HCT116 (cell line): ENCODE results near the gene LRBA. TPM values are rescaled to one million over a fixed set of nuclear protein-coding genes. Genes with fewer than 3 reads are reported as not detected.

ENCODE experiments used
- ATAC-seq: fragments of 200-7000 bp; cut with Tn5 transposase; 2 replicates; pipeline ENCODE4 v1.9.1; 2020; ENCODE audit warnings: mild to moderate bottlenecking, moderate library complexity
- BruUV-seq: library from RNA; stranded (reverse); fragments of 400-500 nt; replicated peaks from 2 replicates; lab custom pipeline; 2021; lab: Mats Ljungman, UMichigan
- CTCF ChIA-PET: fragments of 300-600 bp; sonication (Branson Sonifier 250); formaldehyde crosslinking; loops from one replicate; lab custom pipeline; 2021; ENCODE audit warnings: antibody characterized with exemption; lab: Charles Lee
- POLR2A ChIA-PET: fragments of 300-600, 350-600 bp; sonication (Branson Sonifier 250); formaldehyde crosslinking; loops from one replicate; lab custom pipeline; 2021; ENCODE audit warnings: antibody characterized with exemption; lab: Charles Lee
- RAD21 ChIA-PET, 2 experiments: fragments of 300-600 bp; sonication (Branson Sonifier 250); formaldehyde crosslinking; loops; one replicate each; lab custom pipeline; 2023; ENCODE audit warnings: low total read pairs in 2 of 2; ENCODE audit not compliant: uncharacterized antibody in 2 of 2, unreplicated experiment in 2 of 2, low non-redundant PET in 1 of 2; lab: Charles Lee
- DNase-seq: peaks from one replicate; pipeline ENCODE4 v3.0.0-alpha.2; 2010; ENCODE audit warnings: low read depth, low spot score
- H2AFZ ChIP-seq: fragments of 200-600 bp; shearing (Covaris generic), sonication (generic); 2 replicates; pipeline ENCODE4 v1.6.1; 2017; ENCODE audit warnings: low read depth, mixed run types, mixed read lengths, antibody characterized with exemption, low read length; ENCODE audit not compliant: poor library complexity, severe bottlenecking
- H3K27ac ChIP-seq: 2 replicates; pipeline ENCODE4 v1.5.1; 2012; ENCODE audit warnings: low read depth, low read length
- H3K27me3 ChIP-seq: fragments of 200-600 bp; sonication (generic); 2 replicates; pipeline ENCODE4 v1.6.1; 2016; ENCODE audit warnings: mixed run types, low read length, mixed read lengths; ENCODE audit not compliant: insufficient read depth
- H3K36me3 ChIP-seq, 2 experiments: fragments of 200-500 bp in 1 of 2; fragments of 200-600 bp in 1 of 2; sonication (Bioruptor generic) in 1 of 2; sonication (generic) in 1 of 2; 2 replicates each; pipeline versions ENCODE4 v1.5.1 to v1.6.1; 2014 to 2016; ENCODE audit warnings: low read length in 2 of 2, inconsistent platforms in 1 of 2, mixed read lengths in 1 of 2, mixed run types in 1 of 2; ENCODE audit not compliant: insufficient read depth in 2 of 2, control insufficient read depth in 1 of 2
- H3K4me1 ChIP-seq, 2 experiments: fragments of 200-600 bp in 1 of 2; sonication (generic) in 1 of 2; 2 replicates each; pipeline versions ENCODE4 v1.5.1 to v1.6.1; 2012 to 2017; ENCODE audit warnings: low read length in 2 of 2, inconsistent platforms in 1 of 2, mild to moderate bottlenecking in 1 of 2, mixed read lengths in 1 of 2, mixed run types in 1 of 2, moderate library complexity in 1 of 2; ENCODE audit not compliant: insufficient read depth in 2 of 2, control insufficient read depth in 1 of 2
- H3K4me2 ChIP-seq: fragments of 200-600 bp; sonication (generic); 2 replicates; pipeline ENCODE4 v1.6.1; 2017; ENCODE audit warnings: mixed run types, low read length, mixed read lengths
- H3K4me3 ChIP-seq, 2 experiments: fragments of 200-600 bp in 1 of 2; sonication (generic) in 1 of 2; replicated peaks in 1 of 2; 2 replicates each; pipeline ENCODE4 v1.5.1; 2011 to 2016; ENCODE audit warnings: low read length in 2 of 2, control low read depth in 1 of 2, low read depth in 1 of 2, mild to moderate bottlenecking in 1 of 2, mixed read lengths in 1 of 2, mixed run types in 1 of 2
- H3K79me2 ChIP-seq: fragments of 200-600 bp; sonication (generic); 2 replicates; pipeline ENCODE4 v1.6.1; 2017; ENCODE audit warnings: mild to moderate bottlenecking, mixed run types, low read length, moderate library complexity, mixed read lengths; ENCODE audit not compliant: insufficient read depth
- H3K9ac ChIP-seq: fragments of 200-600 bp; sonication (generic); 2 replicates; pipeline ENCODE4 v1.6.1; 2016; ENCODE audit warnings: low read length, mixed read lengths
- H3K9me2 ChIP-seq: fragments of 200-600 bp; sonication (generic), shearing (Covaris generic); 2 replicates; pipeline ENCODE4 v1.6.1; 2017; ENCODE audit warnings: mixed run types, mild to moderate bottlenecking, moderate library complexity; ENCODE audit not compliant: insufficient read depth
- H3K9me3 ChIP-seq, 2 experiments: fragments of 200-500 bp in 1 of 2; fragments of 200-600 bp in 1 of 2; sonication (Bioruptor generic) in 1 of 2; sonication (generic) in 1 of 2; 2 replicates each; pipeline ENCODE4 v1.6.1; 2014 to 2017; ENCODE audit warnings: low read length in 2 of 2, mixed read lengths in 2 of 2, inconsistent platforms in 1 of 2, low read depth in 1 of 2, mild to moderate bottlenecking in 1 of 2, mixed run types in 1 of 2, moderate library complexity in 1 of 2; ENCODE audit not compliant: control insufficient read depth in 1 of 2, insufficient read depth in 1 of 2
- H4K20me1 ChIP-seq: fragments of 200-600 bp; sonication (generic), shearing (Covaris generic); 2 replicates; pipeline ENCODE4 v1.6.1; 2017; ENCODE audit warnings: mixed run types, mild to moderate bottlenecking, moderate library complexity; ENCODE audit not compliant: insufficient read depth
- CBX3 ChIP-seq: IDR thresholded peaks from 2 replicates; pipeline ENCODE4 v1.6.1; 2012; ENCODE audit warnings: low read depth
- CEBPB ChIP-seq: IDR thresholded peaks from 2 replicates; pipeline ENCODE4 v1.6.1; 2012; ENCODE audit warnings: low read depth
- ELF1 ChIP-seq: IDR thresholded peaks from 2 replicates; pipeline ENCODE4 v1.6.1; 2012; ENCODE audit warnings: low read depth, borderline replicate concordance
- EZH2 ChIP-seq: fragments of 200-600 bp; sonication (generic); IDR thresholded peaks from 2 replicates; pipeline ENCODE4 v1.6.1; 2017; ENCODE audit warnings: antibody characterized with exemption, mixed run types
- EZH2phosphoT487 ChIP-seq: fragments of 200-600 bp; IDR thresholded peaks from 2 replicates; pipeline ENCODE4 v1.6.1; 2018; ENCODE audit warnings: antibody characterized with exemption, borderline replicate concordance
- FOSL1 ChIP-seq: IDR thresholded peaks from 2 replicates; pipeline ENCODE4 v1.6.1; 2012; ENCODE audit warnings: low read depth
- JUND ChIP-seq: IDR thresholded peaks from 2 replicates; pipeline ENCODE4 v1.6.1; 2012
- POLR2AphosphoS5 ChIP-seq: IDR thresholded peaks from 2 replicates; pipeline ENCODE4 v1.6.1; 2011; ENCODE audit warnings: mild to moderate bottlenecking, low read depth, low read length, moderate library complexity
- SP1 ChIP-seq: IDR thresholded peaks from 2 replicates; pipeline ENCODE4 v1.6.1; 2012; ENCODE audit warnings: low read depth
- SRF ChIP-seq: IDR thresholded peaks from 2 replicates; pipeline ENCODE4 v1.6.1; 2012; ENCODE audit warnings: low read depth
- TCF7L2 ChIP-seq: IDR thresholded peaks from 2 replicates; pipeline ENCODE4 v1.7.0; 2011; ENCODE audit warnings: borderline replicate concordance, inconsistent platforms; ENCODE audit not compliant: insufficient read depth, insufficient read length; ENCODE audit errors: extremely low read depth
- YY1 ChIP-seq: IDR thresholded peaks from 2 replicates; pipeline ENCODE4 v1.6.1; 2011; ENCODE audit warnings: low read length, low read depth, moderate library complexity, mild to moderate bottlenecking; ENCODE audit not compliant: insufficient replicate concordance; ENCODE audit errors: extremely low read depth
- ZFX ChIP-seq: fragments of 450-650 bp; IDR thresholded peaks from 2 replicates; pipeline ENCODE4 v1.6.1; 2017
- ZNF274 ChIP-seq: fragments of 200-500 bp; sonication (Bioruptor generic); IDR thresholded peaks from 2 replicates; pipeline ENCODE4 v1.6.1; 2014; ENCODE audit warnings: mild to moderate bottlenecking, low read depth, low read length, inconsistent platforms
- intact Hi-C: fragments of 100-400 bp; cut with micrococcal nuclease; formaldehyde crosslinking; loops from 2 replicates; pipeline ENCODE4 v1.10.0; 2022
- total RNA-seq: library from RNA; stranded (reverse); gene quantifications from one replicate; pipeline ENCODE4 v1.2.1, GENCODE V29; 2021; ENCODE audit not compliant: unreplicated experiment
- TF ChIP-seq, protein P1 (sequence below): IDR thresholded peaks from 2 replicates; pipeline ENCODE4 v1.6.1; 2012
- TF ChIP-seq, protein P2 (sequence below): IDR thresholded peaks from 2 replicates; pipeline ENCODE4 v1.6.1; 2012; ENCODE audit warnings: low read depth
- TF ChIP-seq, protein P3 (sequence below): IDR thresholded peaks from 2 replicates; pipeline ENCODE4 v1.6.1; 2011; ENCODE audit warnings: mild to moderate bottlenecking, low read length, moderate library complexity; ENCODE audit not compliant: insufficient replicate concordance; ENCODE audit errors: extremely low read depth

Gene LRBA
- total RNA-seq, 1 experiment from 2014 or later, result 79.8 TPM

DNA sequence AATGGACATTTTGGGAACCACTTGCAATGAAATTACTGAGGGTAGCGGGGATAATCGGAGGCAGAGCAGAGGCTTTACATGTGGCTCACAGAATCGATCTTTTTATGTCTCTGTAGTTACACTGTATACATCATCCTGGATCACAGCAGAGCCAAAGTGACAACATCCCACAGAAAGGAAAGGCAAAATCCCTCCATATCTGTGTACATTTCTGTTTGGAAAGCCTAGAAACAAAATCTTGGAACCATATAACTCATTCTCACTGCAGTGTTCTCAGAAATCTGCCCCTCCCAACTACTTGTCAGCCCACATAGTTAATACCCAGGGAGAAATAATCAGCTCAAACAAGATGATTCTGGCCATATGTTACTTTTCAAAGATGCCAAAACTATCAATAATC, 725.2 kb downstream of the LRBA start:
- no TSS peak for BruUV-seq
- ATAC-seq, result no peak
- H3K79me2 ChIP-seq, result no peaks in the 10 kb centered on the region

DNA sequence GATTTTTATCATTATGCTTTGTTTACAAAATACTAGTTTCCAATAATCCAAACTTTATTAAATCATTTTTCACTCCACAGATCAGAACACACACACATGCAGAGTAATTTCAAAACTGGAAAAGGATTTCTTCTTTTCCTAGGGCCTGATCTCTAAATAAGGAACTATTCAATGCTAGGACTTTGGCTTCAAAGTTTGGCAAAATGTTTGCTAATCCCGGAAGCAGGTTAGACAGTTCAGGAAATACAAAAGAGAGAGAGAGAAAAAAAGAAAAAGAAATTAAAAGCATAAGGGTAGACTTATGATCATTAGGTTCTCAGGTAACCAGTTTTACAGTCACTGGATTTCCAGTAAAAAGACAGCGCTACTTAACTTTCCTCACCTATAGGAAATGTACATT, 725.9 kb downstream of the LRBA start:
- DNase-seq (no peak), ATAC-seq (no peak)
- H3K36me3 ChIP-seq, result no peaks in the 10 kb centered on the region
- H3K4me1 ChIP-seq, result no peaks in the 10 kb centered on the region
- BruUV-seq, result no TSS peak
- no peaks in the 10 kb centered on the region for H3K79me2 ChIP-seq
- ChIA-PET POLR2A (no interaction called here), CTCF (no interaction called here), RAD21 (no interaction called here)
- H4K20me1 ChIP-seq, result no peaks in the 10 kb centered on the region
- H3K27ac ChIP-seq, result no peak overlapping the region
- no peak overlapping the region for H2AFZ ChIP-seq
- H3K4me3 ChIP-seq, result no peak overlapping the region
- H3K27me3 ChIP-seq, result no peaks in the 10 kb centered on the region
- no peaks in the 10 kb centered on the region for H3K9me2 ChIP-seq
- H3K9me3 ChIP-seq, result no peaks in the 10 kb centered on the region
- intact Hi-C loops, result no loop called here
- H3K9ac ChIP-seq, result no peak overlapping the region
- no peak overlapping the region for H3K4me2 ChIP-seq
- TF ChIP-seq POLR2AphosphoS5, result no peak
- TF ChIP-seq ELF1, result no peak
- TF ChIP-seq YY1, result no peak
- no peak for TF ChIP-seq FOSL1
- TF ChIP-seq, protein P1, sequence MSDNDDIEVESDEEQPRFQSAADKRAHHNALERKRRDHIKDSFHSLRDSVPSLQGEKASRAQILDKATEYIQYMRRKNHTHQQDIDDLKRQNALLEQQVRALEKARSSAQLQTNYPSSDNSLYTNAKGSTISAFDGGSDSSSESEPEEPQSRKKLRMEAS, result no peak
- no peak for TF ChIP-seq CEBPB
- TF ChIP-seq EZH2phosphoT487, result no peak
- TF ChIP-seq, protein P2, sequence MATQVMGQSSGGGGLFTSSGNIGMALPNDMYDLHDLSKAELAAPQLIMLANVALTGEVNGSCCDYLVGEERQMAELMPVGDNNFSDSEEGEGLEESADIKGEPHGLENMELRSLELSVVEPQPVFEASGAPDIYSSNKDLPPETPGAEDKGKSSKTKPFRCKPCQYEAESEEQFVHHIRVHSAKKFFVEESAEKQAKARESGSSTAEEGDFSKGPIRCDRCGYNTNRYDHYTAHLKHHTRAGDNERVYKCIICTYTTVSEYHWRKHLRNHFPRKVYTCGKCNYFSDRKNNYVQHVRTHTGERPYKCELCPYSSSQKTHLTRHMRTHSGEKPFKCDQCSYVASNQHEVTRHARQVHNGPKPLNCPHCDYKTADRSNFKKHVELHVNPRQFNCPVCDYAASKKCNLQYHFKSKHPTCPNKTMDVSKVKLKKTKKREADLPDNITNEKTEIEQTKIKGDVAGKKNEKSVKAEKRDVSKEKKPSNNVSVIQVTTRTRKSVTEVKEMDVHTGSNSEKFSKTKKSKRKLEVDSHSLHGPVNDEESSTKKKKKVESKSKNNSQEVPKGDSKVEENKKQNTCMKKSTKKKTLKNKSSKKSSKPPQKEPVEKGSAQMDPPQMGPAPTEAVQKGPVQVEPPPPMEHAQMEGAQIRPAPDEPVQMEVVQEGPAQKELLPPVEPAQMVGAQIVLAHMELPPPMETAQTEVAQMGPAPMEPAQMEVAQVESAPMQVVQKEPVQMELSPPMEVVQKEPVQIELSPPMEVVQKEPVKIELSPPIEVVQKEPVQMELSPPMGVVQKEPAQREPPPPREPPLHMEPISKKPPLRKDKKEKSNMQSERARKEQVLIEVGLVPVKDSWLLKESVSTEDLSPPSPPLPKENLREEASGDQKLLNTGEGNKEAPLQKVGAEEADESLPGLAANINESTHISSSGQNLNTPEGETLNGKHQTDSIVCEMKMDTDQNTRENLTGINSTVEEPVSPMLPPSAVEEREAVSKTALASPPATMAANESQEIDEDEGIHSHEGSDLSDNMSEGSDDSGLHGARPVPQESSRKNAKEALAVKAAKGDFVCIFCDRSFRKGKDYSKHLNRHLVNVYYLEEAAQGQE, result no peak
- no peak for TF ChIP-seq JUND

More for the DNA sequence above, 725.2 kb downstream of the LRBA start:
- Histone ChIP-seq H3K27me3 (no peaks in the 10 kb centered on the region), H3K27ac (no peak overlapping the region), H3K4me2 (no peak overlapping the region), H2AFZ (no peak overlapping the region), H3K9me2 (no peaks in the 10 kb centered on the region), H3K36me3 (no peaks in the 10 kb centered on the region), H3K4me3 (no peak overlapping the region), H3K4me1 (no peaks in the 10 kb centered on the region), H3K9ac (no peak overlapping the region), H3K9me3 (no peaks in the 10 kb centered on the region), H4K20me1 (no peaks in the 10 kb centered on the region)
- ChIA-PET POLR2A (no interaction called here), CTCF (no interaction called here), RAD21 (no interaction called here)
- intact Hi-C loops, result no loop called here
- no peak for DNase-seq
- TF ChIP-seq ZNF274, result no peak
- no peak for TF ChIP-seq EZH2
- no peak for TF ChIP-seq CBX3
- TF ChIP-seq, protein P1, result no peak
- TF ChIP-seq TCF7L2, result no peak
- TF ChIP-seq CEBPB, result no peak
- no peak for TF ChIP-seq ZFX
- TF ChIP-seq JUND, result no peak
- TF ChIP-seq, protein P3, sequence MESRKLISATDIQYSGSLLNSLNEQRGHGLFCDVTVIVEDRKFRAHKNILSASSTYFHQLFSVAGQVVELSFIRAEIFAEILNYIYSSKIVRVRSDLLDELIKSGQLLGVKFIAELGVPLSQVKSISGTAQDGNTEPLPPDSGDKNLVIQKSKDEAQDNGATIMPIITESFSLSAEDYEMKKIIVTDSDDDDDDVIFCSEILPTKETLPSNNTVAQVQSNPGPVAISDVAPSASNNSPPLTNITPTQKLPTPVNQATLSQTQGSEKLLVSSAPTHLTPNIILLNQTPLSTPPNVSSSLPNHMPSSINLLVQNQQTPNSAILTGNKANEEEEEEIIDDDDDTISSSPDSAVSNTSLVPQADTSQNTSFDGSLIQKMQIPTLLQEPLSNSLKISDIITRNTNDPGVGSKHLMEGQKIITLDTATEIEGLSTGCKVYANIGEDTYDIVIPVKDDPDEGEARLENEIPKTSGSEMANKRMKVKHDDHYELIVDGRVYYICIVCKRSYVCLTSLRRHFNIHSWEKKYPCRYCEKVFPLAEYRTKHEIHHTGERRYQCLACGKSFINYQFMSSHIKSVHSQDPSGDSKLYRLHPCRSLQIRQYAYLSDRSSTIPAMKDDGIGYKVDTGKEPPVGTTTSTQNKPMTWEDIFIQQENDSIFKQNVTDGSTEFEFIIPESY, result no peak
- no peak for TF ChIP-seq SRF
- TF ChIP-seq SP1, result no peak
- no peak for TF ChIP-seq ELF1
